GM12872 (cell line): ENCODE results near the gene THTPA.

ENCODE experiments used
- TF ChIP-seq, protein P1 (sequence below): IDR thresholded peaks from 3 replicates; pipeline ENCODE4 v1.5.1; 2011; ENCODE audit warnings: low read depth, mild to moderate bottlenecking, low read length, moderate library complexity; ENCODE audit not compliant: insufficient read depth

Gene THTPA

DNA sequence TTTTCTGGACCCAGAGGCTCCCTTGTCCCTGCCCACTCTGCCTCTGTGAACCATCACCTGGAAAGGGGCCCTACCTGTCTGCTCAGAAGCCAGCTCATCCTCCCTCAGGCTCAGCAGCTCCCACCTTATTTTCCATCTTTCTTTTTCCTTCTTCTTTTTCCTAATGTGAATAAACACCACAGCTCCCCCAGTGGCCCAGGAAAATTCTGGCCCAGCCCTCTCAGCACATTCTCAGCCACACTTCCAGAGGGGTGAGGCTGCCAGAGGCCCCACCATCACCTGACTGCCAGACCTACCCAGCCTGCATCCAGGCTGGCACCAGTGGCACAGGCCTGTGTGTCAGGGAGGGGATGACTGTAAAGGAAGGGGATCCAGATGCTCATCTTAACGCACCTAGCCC, 27.5 kb upstream of the THTPA start:
- TF ChIP-seq, protein P1, sequence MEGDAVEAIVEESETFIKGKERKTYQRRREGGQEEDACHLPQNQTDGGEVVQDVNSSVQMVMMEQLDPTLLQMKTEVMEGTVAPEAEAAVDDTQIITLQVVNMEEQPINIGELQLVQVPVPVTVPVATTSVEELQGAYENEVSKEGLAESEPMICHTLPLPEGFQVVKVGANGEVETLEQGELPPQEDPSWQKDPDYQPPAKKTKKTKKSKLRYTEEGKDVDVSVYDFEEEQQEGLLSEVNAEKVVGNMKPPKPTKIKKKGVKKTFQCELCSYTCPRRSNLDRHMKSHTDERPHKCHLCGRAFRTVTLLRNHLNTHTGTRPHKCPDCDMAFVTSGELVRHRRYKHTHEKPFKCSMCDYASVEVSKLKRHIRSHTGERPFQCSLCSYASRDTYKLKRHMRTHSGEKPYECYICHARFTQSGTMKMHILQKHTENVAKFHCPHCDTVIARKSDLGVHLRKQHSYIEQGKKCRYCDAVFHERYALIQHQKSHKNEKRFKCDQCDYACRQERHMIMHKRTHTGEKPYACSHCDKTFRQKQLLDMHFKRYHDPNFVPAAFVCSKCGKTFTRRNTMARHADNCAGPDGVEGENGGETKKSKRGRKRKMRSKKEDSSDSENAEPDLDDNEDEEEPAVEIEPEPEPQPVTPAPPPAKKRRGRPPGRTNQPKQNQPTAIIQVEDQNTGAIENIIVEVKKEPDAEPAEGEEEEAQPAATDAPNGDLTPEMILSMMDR: no peak

DNA sequence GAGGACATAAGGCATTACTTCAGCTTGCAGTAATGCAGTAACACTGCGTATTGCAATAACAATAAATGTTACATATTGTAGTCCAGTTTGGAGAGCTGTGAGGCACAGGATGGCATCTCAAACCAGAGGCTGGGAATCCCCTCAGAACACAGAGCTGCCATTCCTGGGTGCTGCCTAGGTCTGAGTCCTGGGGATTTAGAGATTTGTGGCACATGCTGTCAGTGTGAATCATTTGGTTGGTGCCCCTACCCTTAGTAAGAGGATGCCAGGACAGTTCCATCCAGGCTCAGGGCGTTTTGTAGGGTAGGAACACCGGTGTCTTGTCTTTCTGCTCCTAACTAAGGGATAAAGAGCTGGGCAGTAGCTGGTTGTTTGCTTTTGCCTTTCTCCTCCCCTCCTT, 27.1 kb upstream of the THTPA start:
- TF ChIP-seq, protein P1: no peak

DNA sequence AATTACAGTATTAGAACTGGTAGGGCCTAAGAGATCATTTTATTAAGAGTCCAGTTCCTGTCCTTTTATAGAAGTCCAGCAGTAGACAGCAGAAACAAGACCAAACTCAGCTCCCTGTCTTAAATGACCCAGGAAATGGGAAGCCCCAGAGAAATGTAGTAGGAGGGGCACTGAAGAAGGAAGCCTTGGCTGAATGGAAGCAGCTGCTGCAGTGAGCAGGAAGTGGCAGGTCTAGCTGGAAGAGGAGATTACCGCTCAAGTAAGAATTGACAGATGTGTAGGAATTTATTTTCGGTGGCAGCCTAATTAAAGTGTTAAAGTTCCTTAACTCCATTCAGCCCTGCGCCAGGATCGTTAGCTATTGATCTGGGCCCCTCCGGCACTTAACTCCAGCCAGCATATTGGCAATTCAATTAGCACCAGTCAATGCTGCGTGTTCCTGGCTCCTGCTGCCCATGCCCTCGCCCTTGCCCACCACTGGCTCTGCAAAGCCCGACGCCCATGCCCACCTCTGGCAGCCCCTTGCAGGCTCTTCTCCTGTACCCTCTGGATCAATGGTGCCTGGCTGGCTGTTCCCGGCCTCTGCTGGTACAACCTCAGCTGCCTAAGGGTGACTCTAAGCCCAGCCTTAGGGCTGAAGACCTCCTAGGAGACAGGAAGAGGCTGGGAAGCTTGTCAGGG, 25.6 kb upstream of the THTPA start:
- TF ChIP-seq, protein P1: no peak

DNA sequence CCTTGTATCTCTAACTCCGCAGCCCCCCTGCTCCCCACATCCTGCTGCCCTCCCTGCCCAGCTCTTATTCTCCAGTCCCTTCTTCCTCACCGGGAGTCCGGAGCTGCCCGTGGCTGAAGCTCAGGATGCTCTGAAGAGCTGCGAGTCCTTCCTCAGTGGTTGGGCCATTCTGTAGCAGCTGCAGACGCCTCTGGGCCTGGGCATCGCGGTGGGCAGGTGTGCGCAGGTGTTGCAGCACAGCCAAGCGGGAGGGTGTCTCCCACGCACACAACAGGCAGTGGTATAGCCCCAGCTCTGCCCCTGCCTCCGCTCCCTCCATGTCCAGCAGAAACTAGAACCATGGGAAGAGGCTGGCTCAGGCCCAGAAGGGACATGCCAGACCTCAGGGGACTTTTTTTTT, 24.7 kb upstream of the THTPA start:
- TF ChIP-seq, protein P1: no peak

DNA sequence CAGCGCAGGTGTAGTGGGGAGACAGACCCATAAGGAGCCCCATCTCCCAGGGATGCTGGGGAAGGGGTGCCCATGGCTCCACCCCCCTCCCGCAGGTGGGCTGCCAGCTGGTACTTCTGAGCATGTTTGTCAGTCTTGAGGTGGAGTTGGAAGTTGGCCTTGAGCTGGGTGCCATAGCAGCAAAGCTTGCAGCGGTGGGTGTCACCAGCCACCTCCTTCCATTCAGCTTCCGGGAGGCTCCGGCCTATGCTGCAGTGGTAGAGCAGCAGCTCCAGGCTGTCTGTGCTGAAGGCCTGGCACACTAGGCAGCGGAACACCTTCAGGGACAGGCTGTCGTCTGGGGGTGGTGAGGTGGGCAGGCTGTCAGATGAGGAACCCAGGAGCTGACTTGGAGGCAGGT, 23.4 kb upstream of the THTPA start:
- TF ChIP-seq, protein P1: no peak

DNA sequence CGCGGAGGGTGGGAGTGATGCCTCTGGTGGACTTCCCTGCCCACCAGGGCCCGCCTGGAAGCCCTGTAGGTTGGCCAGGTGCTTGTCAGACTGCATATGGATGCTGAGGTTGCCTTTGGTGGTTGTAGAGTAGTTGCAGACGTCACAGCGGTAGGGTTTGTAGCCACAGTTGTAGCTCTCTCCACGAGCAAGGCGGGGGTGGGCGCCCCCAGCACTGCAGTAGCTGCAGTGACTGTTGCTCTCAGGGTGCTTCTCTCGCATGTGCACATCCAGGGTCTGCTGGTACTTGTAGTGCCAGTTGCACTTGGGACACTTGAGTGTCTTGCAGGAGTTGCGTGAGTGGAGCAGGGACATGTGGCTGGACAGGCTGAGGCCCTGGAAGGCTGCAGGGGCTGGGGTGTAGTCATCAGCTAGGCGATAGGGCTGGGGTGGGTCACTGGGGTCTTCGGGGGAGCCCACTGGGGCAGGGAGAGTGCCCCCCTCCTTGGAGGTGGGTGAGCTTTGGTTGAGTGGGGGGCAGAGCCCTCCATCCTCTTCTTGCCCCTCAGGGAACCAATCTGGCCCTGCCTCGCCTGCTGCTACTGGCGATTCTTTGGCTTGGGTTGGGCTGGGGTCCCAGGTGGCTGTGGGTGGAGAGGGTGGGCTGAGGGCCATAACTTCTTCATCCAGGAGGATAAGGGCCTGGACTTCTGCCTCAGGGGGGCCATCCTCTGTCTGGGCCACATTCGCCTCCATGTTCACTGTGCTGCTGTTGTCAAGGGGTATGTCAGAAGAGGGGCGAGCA, 22.2 kb upstream of the THTPA start:
- TF ChIP-seq, protein P1: no peak

DNA sequence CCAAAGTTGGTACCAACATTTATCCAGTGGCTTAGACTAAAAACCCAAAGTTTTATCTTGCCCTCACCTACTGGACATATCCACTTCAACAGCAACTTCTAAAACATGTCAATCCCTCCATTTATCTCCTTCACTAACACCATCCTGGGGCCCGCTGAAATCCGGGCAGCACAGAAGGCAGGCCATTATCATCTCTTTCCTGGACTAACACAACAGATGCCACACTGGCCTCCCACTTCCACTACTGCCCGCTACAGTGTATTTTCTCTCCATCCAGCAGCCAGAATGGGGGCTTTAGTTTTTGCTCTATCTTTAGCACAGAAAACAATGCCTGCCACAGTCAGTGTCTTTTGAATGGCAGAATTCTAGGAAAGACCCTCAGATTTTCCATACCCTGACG, 20.1 kb upstream of the THTPA start:
- TF ChIP-seq, protein P1: no peak
